Measurements from ENCODE around the gene DYNC1H1. TPM values are rescaled to one million over a fixed set of nuclear protein-coding genes. Genes with fewer than 3 reads are reported as not detected.
"Not testable (repeated sequence)": the region's sequence is repeated elsewhere in the genome, so short reads cannot be mapped to it uniquely, and the experiment has no call there.

DYNC1H1 gene
- total RNA-seq, 1 experiment from 2014 or later = 438 TPM

- ATAC-seq (no peak), DNase-seq (ENCODE audit: low spot score) (no peak)
- H3K27ac Mint-ChIP-seq = no peak overlapping the region
- ChIA-PET CTCF (no interaction called here), POLR2A (no interaction called here)
- peaks cover 70% of the 10 kb centered on the region for H3K36me3 Mint-ChIP-seq
- no peak for TF ChIP-seq FOXJ3 (CRISPR knock-in tag; IDR thresholded peaks at IDR 0.05; ENCODE audit: borderline replicate concordance)
- no peak for TF ChIP-seq ZNF121 (CRISPR knock-in tag; IDR thresholded peaks at IDR 0.05)
- no peaks in the 10 kb centered on the region for H3K4me1 Mint-ChIP-seq
- H3K4me3 Mint-ChIP-seq = no peak overlapping the region
- no peaks in the 10 kb centered on the region for H3K9me3 Mint-ChIP-seq
- no peaks in the 10 kb centered on the region for H3K27me3 Mint-ChIP-seq (ENCODE audit: low read depth)
Observed at GRCh38 chr14:101980700-101981099, 16.3 kb downstream of the DYNC1H1 start.

GRCh38 chr14:101982621-101983020 lies 18.2 kb downstream of the DYNC1H1 start:
- H3K36me3 Mint-ChIP-seq = peaks cover 76% of the 10 kb centered on the region
- ATAC-seq = no peak
- H3K4me3 Mint-ChIP-seq = no peak overlapping the region
- POLR2A ChIA-PET = no interaction called here
- no peaks in the 10 kb centered on the region for H3K27me3 Mint-ChIP-seq (ENCODE audit: low read depth)
- H3K9me3 Mint-ChIP-seq = no peaks in the 10 kb centered on the region
- no peak overlapping the region for H3K27ac Mint-ChIP-seq
- H3K4me1 Mint-ChIP-seq = no peaks in the 10 kb centered on the region
- DNase-seq (ENCODE audit: low spot score) = no peak
- TF ChIP-seq NFYB (CRISPR knock-in tag; conservative IDR thresholded peaks at IDR 0.05; ENCODE audit: low read depth) (no peak), NR1H2 (CRISPR knock-in tag; IDR thresholded peaks at IDR 0.05) (no peak), USF1 (CRISPR knock-in tag; IDR thresholded peaks at IDR 0.05) (no peak), SMAD3 (CRISPR knock-in tag; IDR thresholded peaks at IDR 0.05; ENCODE audit: borderline replicate concordance) (no peak), ELF4 (CRISPR knock-in tag; IDR thresholded peaks at IDR 0.05; ENCODE audit: low read depth) (no peak), CREB1 (CRISPR knock-in tag; IDR thresholded peaks at IDR 0.05) (no peak), SMAD4 (CRISPR knock-in tag; IDR thresholded peaks at IDR 0.05) (no peak)
- CTCF ChIA-PET = no interaction called here

- DNase-seq (ENCODE audit: low spot score); POLR2A ChIA-PET; H3K4me3 Mint-ChIP-seq; H3K9me3 Mint-ChIP-seq; H3K4me1 Mint-ChIP-seq; ATAC-seq; H3K27ac Mint-ChIP-seq; H3K27me3 Mint-ChIP-seq (ENCODE audit: low read depth): not testable (repeated sequence)
- CTCF ChIA-PET = interaction anchor here (0.7 kb wide), 2 partner anchors 51 to 1156 kb away, joined by 3 to 4 read pairs; no protein-coding TSS in a partner anchor
- peaks cover 84% of the 10 kb centered on the region for H3K36me3 Mint-ChIP-seq
Observed at GRCh38 chr14:101984831-101985230, 20.5 kb downstream of the DYNC1H1 start.

GRCh38 chr14:101985957-101986356 lies 21.6 kb downstream of the DYNC1H1 start:
- Mint-ChIP-seq H3K27ac (no peak overlapping the region), H3K4me1 (no peaks in the 10 kb centered on the region), H3K27me3 (ENCODE audit: low read depth) (no peaks in the 10 kb centered on the region), H3K36me3 (peaks cover 79% of the 10 kb centered on the region), H3K4me3 (no peak overlapping the region), H3K9me3 (no peaks in the 10 kb centered on the region)
- ChIA-PET CTCF (no interaction called here), POLR2A (no interaction called here)
- ATAC-seq (no peak), DNase-seq (ENCODE audit: low spot score) (no peak)
- TF ChIP-seq ZNF512 (CRISPR knock-in tag; IDR thresholded peaks at IDR 0.05; ENCODE audit: borderline replicate concordance) = no peak
- TF ChIP-seq NR1H2 (CRISPR knock-in tag; IDR thresholded peaks at IDR 0.05) = no peak
- no peak for TF ChIP-seq ZNF423 (CRISPR knock-in tag; IDR thresholded peaks at IDR 0.05)
- no peak for TF ChIP-seq ATF2 (CRISPR knock-in tag; IDR thresholded peaks at IDR 0.05; ENCODE audit: borderline replicate concordance, low read depth)
- no peak for TF ChIP-seq NR2C2 (CRISPR knock-in tag; IDR thresholded peaks at IDR 0.05)
- no peak for TF ChIP-seq FOXK1 (CRISPR knock-in tag; IDR thresholded peaks at IDR 0.05)
- TF ChIP-seq ZNF138 (CRISPR knock-in tag; conservative IDR thresholded peaks at IDR 0.05) = no peak
- no peak for TF ChIP-seq STAT6 (CRISPR knock-in tag; conservative IDR thresholded peaks at IDR 0.05; ENCODE audit: low read depth)
- TF ChIP-seq ZMAT4 (CRISPR knock-in tag; IDR thresholded peaks at IDR 0.05) = no peak
- no peak for TF ChIP-seq ZNF281 (CRISPR knock-in tag; IDR thresholded peaks at IDR 0.05)
- TF ChIP-seq SMAD4 (CRISPR knock-in tag; IDR thresholded peaks at IDR 0.05) = no peak
- no peak for TF ChIP-seq TEAD4 (CRISPR knock-in tag; IDR thresholded peaks at IDR 0.05)
- TF ChIP-seq ATF1 (CRISPR knock-in tag; IDR thresholded peaks at IDR 0.05) = no peak
- TF ChIP-seq GABPB1 (CRISPR knock-in tag; IDR thresholded peaks at IDR 0.05) = no peak
